H1 (cell line): ENCODE measurements around the gene SFTPA2. TPM values are rescaled to one million over a fixed set of nuclear protein-coding genes. Genes with fewer than 3 reads are reported as not detected.

ENCODE experiments used
- CTCF ChIA-PET: fragments of 300-600 bp; sonication (Branson Sonifier 250); formaldehyde crosslinking; loops from one replicate; lab custom pipeline; 2021; ENCODE audit not compliant: partially characterized antibody; lab: Charles Lee
- POLR2A ChIA-PET: fragments of 300-600 bp; sonication (Branson Sonifier 250); formaldehyde crosslinking; loops from one replicate; lab custom pipeline; 2021; ENCODE audit warnings: inconsistent platforms; ENCODE audit not compliant: partially characterized antibody; lab: Charles Lee
- DNase-seq, 2 experiments: peaks; one replicate each; pipeline versions ENCODE4 v3.0.0 to v3.0.0-alpha.2; 2010 to 2022; ENCODE audit warnings: low spot score in 2 of 2, low read depth in 1 of 2, mixed read lengths in 1 of 2
- FAIRE-seq: peaks from 2 replicates; lab custom pipeline; 2011; peaks lifted over from hg19 to GRCh38; lab: Jason Lieb, UNC
- H2AFZ ChIP-seq: 2 replicates; pipeline ENCODE4 v1.8.1; 2012; ENCODE audit warnings: low read length, inconsistent platforms
- H2AK5ac ChIP-seq: 2 replicates; pipeline ENCODE4 v1.6.1; 2013; ENCODE audit warnings: low read depth, low read length
- H2BK120ac ChIP-seq: replicated peaks from 2 replicates; pipeline ENCODE3; 2013; ENCODE audit warnings: low read depth, low read length, inconsistent platforms
- H2BK12ac ChIP-seq: 2 replicates; pipeline ENCODE4 v1.6.1; 2013; ENCODE audit warnings: low read depth, low read length
- H2BK15ac ChIP-seq: 2 replicates; pipeline ENCODE4 v1.6.1; 2013; ENCODE audit warnings: low read length
- H2BK20ac ChIP-seq: 2 replicates; pipeline ENCODE4 v1.6.1; 2013; ENCODE audit warnings: low read length
- H2BK5ac ChIP-seq: 2 replicates; pipeline ENCODE4 v1.6.1; 2013; ENCODE audit warnings: low read depth, low read length
- H3K14ac ChIP-seq: 2 replicates; pipeline ENCODE4 v1.6.1; 2013; ENCODE audit warnings: inconsistent platforms; ENCODE audit not compliant: insufficient read length
- H3K18ac ChIP-seq: 2 replicates; pipeline ENCODE4 v1.6.1; 2013; ENCODE audit warnings: low read length; ENCODE audit errors: extremely low read depth
- H3K23ac ChIP-seq: 2 replicates; pipeline ENCODE4 v1.6.1; 2013; ENCODE audit warnings: inconsistent platforms; ENCODE audit not compliant: insufficient read length
- H3K23me2 ChIP-seq: 2 replicates; pipeline ENCODE4 v1.6.1; 2013; ENCODE audit warnings: low read depth, low read length
- H3K27ac ChIP-seq: 2 replicates; pipeline ENCODE4 v1.6.1; 2011; ENCODE audit warnings: low read depth, low read length, inconsistent platforms
- H3K27me3 ChIP-seq, 4 experiments: replicated peaks in 1 of 4; 1 replicate in 1 of 4; 2 replicates in 3 of 4; pipeline versions ENCODE4 v1.6.1 to v1.8.1; 2011 to 2013; ENCODE audit warnings: low read length in 3 of 4, mild to moderate bottlenecking in 3 of 4, inconsistent platforms in 2 of 4, mixed read lengths in 2 of 4, moderate library complexity in 1 of 4; ENCODE audit not compliant: control insufficient read depth in 3 of 4, insufficient read depth in 3 of 4; ENCODE audit errors: extremely low read depth in 1 of 4
- H3K36me3 ChIP-seq, 4 experiments: 2 replicates each; pipeline versions ENCODE4 v1.6.1 to v1.8.1; 2011 to 2013; ENCODE audit warnings: mild to moderate bottlenecking in 4 of 4, low read length in 3 of 4, moderate library complexity in 2 of 4, control low read depth in 1 of 4, inconsistent platforms in 1 of 4; ENCODE audit not compliant: insufficient read depth in 4 of 4, control insufficient read depth in 2 of 4
- H3K4ac ChIP-seq: replicated peaks from 2 replicates; pipeline ENCODE3; 2013; ENCODE audit warnings: low read length, low read depth, mixed read lengths, inconsistent platforms; ENCODE audit not compliant: insufficient read length
- H3K4me1 ChIP-seq, 4 experiments: replicated peaks in 1 of 4; 1 replicate in 1 of 4; 2 replicates in 3 of 4; pipeline versions ENCODE4 v1.6.1 to v1.8.1; 2011 to 2013; ENCODE audit warnings: low read length in 3 of 4, inconsistent platforms in 2 of 4, mixed read lengths in 1 of 4; ENCODE audit not compliant: insufficient read depth in 4 of 4, control insufficient read depth in 3 of 4
- H3K4me2 ChIP-seq, 2 experiments: 2 replicates each; pipeline versions ENCODE4 v1.6.1 to v1.8.1; 2011 to 2013; ENCODE audit warnings: low read depth in 2 of 2, low read length in 2 of 2, control low read depth in 1 of 2, inconsistent platforms in 1 of 2, mild to moderate bottlenecking in 1 of 2; ENCODE audit not compliant: insufficient read depth in 1 of 2
- H3K4me3 ChIP-seq, 4 experiments: fragments of 200-600, 300-600 bp in 1 of 4; sonication (generic), shearing (Covaris generic), sonication (Bioruptor Twin) in 1 of 4; 2 replicates each; pipeline versions ENCODE4 v1.5.1 to v1.8.1; 2011 to 2016; ENCODE audit warnings: low read length in 4 of 4, low read depth in 3 of 4, control low read depth in 2 of 4, inconsistent platforms in 2 of 4, mild to moderate bottlenecking in 2 of 4, mixed read lengths in 1 of 4, moderate library complexity in 1 of 4; ENCODE audit not compliant: insufficient read depth in 2 of 4; ENCODE audit errors: extremely low read depth in 1 of 4
- H3K56ac ChIP-seq: replicated peaks from 2 replicates; pipeline ENCODE3; 2013; ENCODE audit warnings: low read depth, mild to moderate bottlenecking, mixed read lengths, low read length, inconsistent platforms; ENCODE audit not compliant: insufficient read length
- H3K79me1 ChIP-seq: 2 replicates; pipeline ENCODE4 v1.6.1; 2013; ENCODE audit warnings: low read depth, low read length, control low read depth
- H3K79me2 ChIP-seq, 2 experiments: 2 replicates each; pipeline versions ENCODE4 v1.6.1 to v1.8.1; 2012 to 2013; ENCODE audit warnings: low read length in 2 of 2, mild to moderate bottlenecking in 2 of 2, inconsistent platforms in 1 of 2; ENCODE audit not compliant: insufficient read depth in 2 of 2, control insufficient read depth in 1 of 2
- H3K9ac ChIP-seq, 4 experiments: replicated peaks in 1 of 4; 1 replicate in 1 of 4; 2 replicates in 3 of 4; pipeline versions ENCODE4 v1.6.1 to v1.8.1; 2011 to 2013; ENCODE audit warnings: low read depth in 3 of 4, low read length in 3 of 4, control low read depth in 2 of 4, mild to moderate bottlenecking in 2 of 4, moderate library complexity in 2 of 4, inconsistent platforms in 1 of 4; ENCODE audit errors: extremely low read depth in 1 of 4
- H3K9me3 ChIP-seq, 2 experiments: 2 replicates each; pipeline versions ENCODE4 v1.6.1 to v1.8.1; 2012 to 2013; ENCODE audit warnings: mild to moderate bottlenecking in 2 of 2, moderate library complexity in 2 of 2, control low read depth in 1 of 2, inconsistent platforms in 1 of 2, low read depth in 1 of 2, low read length in 1 of 2, mixed read lengths in 1 of 2; ENCODE audit not compliant: insufficient read depth in 2 of 2
- H4K20me1 ChIP-seq, 2 experiments: replicated peaks in 1 of 2; 2 replicates each; pipeline versions ENCODE3 to v1.8.1; 2011 to 2013; ENCODE audit warnings: inconsistent platforms in 2 of 2, low read length in 2 of 2, mild to moderate bottlenecking in 1 of 2; ENCODE audit not compliant: insufficient read depth in 2 of 2, control insufficient read depth in 1 of 2
- H4K5ac ChIP-seq: 2 replicates; pipeline ENCODE4 v1.6.1; 2013; ENCODE audit warnings: low read length, low read depth, mixed read lengths, inconsistent platforms; ENCODE audit not compliant: insufficient read length
- H4K8ac ChIP-seq: 2 replicates; pipeline ENCODE4 v1.8.0; 2013; ENCODE audit warnings: mild to moderate bottlenecking, moderate library complexity, low read length, inconsistent platforms; ENCODE audit not compliant: insufficient read depth; ENCODE audit errors: extremely low read depth
- H4K91ac ChIP-seq: replicated peaks from 2 replicates; pipeline ENCODE3; 2013; ENCODE audit warnings: low read length, mixed read lengths, inconsistent platforms; ENCODE audit not compliant: insufficient read length
- CBX5 ChIP-seq: fragments of 300-800, 300-1000 bp; sonication (generic); IDR thresholded peaks from 2 replicates; pipeline ENCODE4 v1.7.1; 2016; ENCODE audit warnings: antibody characterized with exemption, low read length, low read depth
- FOSL1 ChIP-seq: IDR thresholded peaks from 2 replicates; pipeline ENCODE4 v1.6.1; 2011; ENCODE audit warnings: mild to moderate bottlenecking, low read depth, low read length, moderate library complexity; ENCODE audit not compliant: insufficient read depth
- TBP ChIP-seq: IDR thresholded peaks from 2 replicates; pipeline ENCODE4 v1.6.1; 2011; ENCODE audit warnings: low read depth, low read length, improper control_type of control experiment
- ZNF274 ChIP-seq: IDR thresholded peaks from 2 replicates; pipeline ENCODE4 v1.7.0; 2012; ENCODE audit warnings: low read length, borderline replicate concordance; ENCODE audit errors: extremely low read depth
- WGBS, 2 experiments: shearing (Covaris generic) in 1 of 2; methylation state at CpG; one replicate each; pipeline versions ENCODE4 v1.1.6 to v1.1.7; 2013 to 2015; ENCODE audit warnings: low lambda C conversion rate in 2 of 2, mixed read lengths in 2 of 2, inconsistent platforms in 1 of 2, low coverage in 1 of 2, missing lambda C conversion rate in 1 of 2; ENCODE audit not compliant: insufficient replicate concordance in 2 of 2, insufficient coverage in 1 of 2, insufficient read length in 1 of 2; ENCODE audit errors: extremely low coverage in 1 of 2, missing lambda C conversion rate in 1 of 2; 5-methylcytosine and 5-hydroxymethylcytosine counted together
- polyA plus RNA-seq, 7 experiments: library from polyadenylated mRNA; depleted of rRNA in 3 of 7; stranded (reverse) in 5 of 7; unstranded in 2 of 7; fragments of >200 nt in 5 of 7; fragments of 200-250 nt in 2 of 7; gene quantifications; 1 replicate in 5 of 7; 2 replicates in 1 of 7; 4 replicates in 1 of 7; pipeline versions ENCODE4 v1.2.1 to v1.2.3, GENCODE V29; 2011 to 2013; ENCODE audit warnings: missing spikeins in 2 of 7, mixed read lengths in 2 of 7
- total RNA-seq: library from RNA; stranded (reverse); fragmentation: NEBNext Ultra II Directional; extraction: Animal tissue kit (Norgen Biotek cat#: 25700); gene quantifications from 2 replicates; pipeline ENCODE4 v1.2.1, GENCODE V29; 2021

The SFTPA2 gene
- total and polyA plus RNA-seq, 2 of the 8 experiments (the other 6 are each of a cell fraction or from before 2014, with no cell fraction given), result not detected

DNA sequence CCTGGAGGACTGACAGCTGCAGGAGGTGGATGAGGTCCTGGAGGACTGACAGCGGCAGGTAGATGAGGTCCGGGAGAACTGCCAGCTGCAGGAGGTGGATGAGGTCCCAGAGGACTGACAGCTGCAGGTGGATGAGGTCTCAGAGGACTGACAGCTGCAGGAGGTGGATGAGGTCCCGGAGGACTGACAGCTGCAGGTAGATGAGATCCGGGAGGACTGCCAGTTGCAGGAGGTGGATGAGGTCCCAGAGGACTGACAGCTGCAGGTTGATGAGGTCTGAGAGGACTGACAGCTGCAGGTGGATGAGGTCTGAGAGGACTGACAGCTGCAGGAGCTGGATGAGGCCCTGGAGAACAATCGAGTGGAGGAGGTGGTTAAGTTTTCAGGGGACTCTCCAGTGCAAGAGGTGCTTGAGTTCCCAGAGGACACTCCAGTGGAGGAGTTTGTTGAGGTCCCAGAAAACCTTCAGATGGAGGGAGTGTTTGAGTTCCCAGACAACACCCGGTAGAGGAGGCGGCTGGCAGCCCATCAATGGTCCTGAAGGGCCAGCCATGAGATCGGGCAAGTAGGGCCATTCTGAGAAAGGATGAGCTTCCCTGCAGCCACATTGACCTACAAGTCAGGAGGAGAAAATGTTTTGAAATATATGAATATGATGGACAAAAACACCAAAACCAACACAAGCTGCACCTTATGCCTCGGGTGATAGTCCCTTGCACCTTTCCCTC, 52.6 kb downstream of the SFTPA2 start:
- H3K4ac ChIP-seq, result no peak overlapping the region
- H2BK20ac ChIP-seq, result no peak overlapping the region
- no peak overlapping the region for H3K4me3 ChIP-seq
- H3K23ac ChIP-seq, result no peak overlapping the region
- H3K18ac ChIP-seq, result no peak overlapping the region
- no peak overlapping the region for H2BK15ac ChIP-seq
- POLR2A ChIA-PET, result interaction anchor here (0.9 kb wide), 1 partner anchor 133 kb away, joined by 5 read pairs; no protein-coding TSS in a partner anchor
- no peaks in the 10 kb centered on the region for H4K20me1 ChIP-seq
- H2AFZ ChIP-seq, result no peak overlapping the region
- H2BK120ac ChIP-seq, result no peak overlapping the region
- H3K56ac ChIP-seq, result no peak overlapping the region
- H2BK5ac ChIP-seq, result no peak overlapping the region
- H3K79me1 ChIP-seq, result no peaks in the 10 kb centered on the region
- H3K9ac ChIP-seq, result no peak overlapping the region
- DNase-seq (no peak), FAIRE-seq (no peak)
- H3K27ac ChIP-seq, result no peak overlapping the region
- no peak overlapping the region for H4K91ac ChIP-seq
- no peak overlapping the region for H3K14ac ChIP-seq
- no peaks in the 10 kb centered on the region for H3K36me3 ChIP-seq
- H3K9me3 ChIP-seq, result no peaks in the 10 kb centered on the region
- H3K27me3 ChIP-seq, result no peaks in the 10 kb centered on the region; a peak in 1 of 7 replicates
- 92% methylated on average over 9 of the region's 9 CpGs; no CpG with 5 or more reads in 1 of the 2 experiments for WGBS, 2 experiments
- no peak overlapping the region for H2BK12ac ChIP-seq
- no peak overlapping the region for H3K4me2 ChIP-seq
- no peaks in the 10 kb centered on the region for H3K79me2 ChIP-seq
- no peak overlapping the region for H4K8ac ChIP-seq
- no peaks in the 10 kb centered on the region for H3K4me1 ChIP-seq
- no peak overlapping the region for H2AK5ac ChIP-seq
- no peak overlapping the region for H4K5ac ChIP-seq
- no peaks in the 10 kb centered on the region for H3K23me2 ChIP-seq
- CTCF ChIA-PET, result interaction anchor here (0.7 to 1.5 kb wide), 6 partner anchors 11 to 636 kb away, joined by 3 to 5 read pairs (median 4); no protein-coding TSS in a partner anchor
- TF ChIP-seq FOSL1, result no peak
- no peak for TF ChIP-seq ZNF274
- no peak for TF ChIP-seq CBX5
- TF ChIP-seq TBP, result no peak
- TF ChIP-seq, all 59 proteins: peak for 0
